ENCODE data around the gene MAGI2. TPM values are rescaled to one million over a fixed set of nuclear protein-coding genes. Genes with fewer than 3 reads are reported as not detected.

Gene MAGI2
- total RNA-seq, 2 donors from 2014 or later: 10.3 to 19.2 TPM

- DNase-seq: no peak
- Mint-ChIP-seq H3K9me3 (no peaks in the 10 kb centered on the region), H3K27me3 (ENCODE audit: insufficient read depth) (peaks cover 4% of the 10 kb centered on the region), H3K36me3 (ENCODE audit: low read depth) (no peaks in the 10 kb centered on the region), H3K4me1 (no peaks in the 10 kb centered on the region), H3K27ac (no peak overlapping the region), H3K4me3 (no peak overlapping the region)
- Histone ChIP-seq H3K9me3 (ENCODE audit: control insufficient read depth, low read length) (no peaks in the 10 kb centered on the region), H3K4me1 (ENCODE audit: control insufficient read depth, insufficient read depth, low read length) (no peaks in the 10 kb centered on the region), H3K27me3 (ENCODE audit: control insufficient read depth, insufficient read depth, low read length, poor library complexity, severe bottlenecking) (no peaks in the 10 kb centered on the region), H3K4me3 (ENCODE audit: low read length) (no peak overlapping the region), H3K27ac (ENCODE audit: low read depth, low read length) (no peak overlapping the region), H3K9ac (ENCODE audit: extremely low read depth, low read length, poor library complexity, severe bottlenecking) (no peak overlapping the region), H3K36me3 (ENCODE audit: control insufficient read depth, insufficient read depth, low read length) (no peaks in the 10 kb centered on the region)
- TF ChIP-seq CTCF (conservative IDR thresholded peaks at IDR 0.05): no peak
These were observed 443.8 kb downstream of the MAGI2 start for GRCh38 chr7:79009647-79010046.

- H3K4me1 ChIP-seq (ENCODE audit: control insufficient read depth, insufficient read depth, low read length): no peaks in the 10 kb centered on the region
- no peak overlapping the region for H3K4me3 Mint-ChIP-seq
- no peaks in the 10 kb centered on the region for H3K36me3 ChIP-seq (ENCODE audit: control insufficient read depth, insufficient read depth, low read length)
- DNase-seq: no peak
- H3K27me3 Mint-ChIP-seq (ENCODE audit: insufficient read depth): peaks cover 4% of the 10 kb centered on the region
- WGBS, 2 experiments (ENCODE audit: insufficient coverage in 1 of 2, insufficient read length in 1 of 2): 78 to 80% methylated on average over 1 of the region's 1 CpG
- H3K4me1 Mint-ChIP-seq: no peaks in the 10 kb centered on the region
- H3K27me3 ChIP-seq (ENCODE audit: control insufficient read depth, insufficient read depth, low read length, poor library complexity, severe bottlenecking): no peaks in the 10 kb centered on the region
- no peak overlapping the region for H3K9ac ChIP-seq (ENCODE audit: extremely low read depth, low read length, poor library complexity, severe bottlenecking)
- no peak for TF ChIP-seq CTCF (conservative IDR thresholded peaks at IDR 0.05)
- no peak overlapping the region for H3K27ac Mint-ChIP-seq
- no peak overlapping the region for H3K27ac ChIP-seq (ENCODE audit: low read depth, low read length)
- no peaks in the 10 kb centered on the region for H3K9me3 ChIP-seq (ENCODE audit: control insufficient read depth, low read length)
- H3K9me3 Mint-ChIP-seq: no peaks in the 10 kb centered on the region
- no peaks in the 10 kb centered on the region for H3K36me3 Mint-ChIP-seq (ENCODE audit: low read depth)
- H3K4me3 ChIP-seq (ENCODE audit: low read length): no peak overlapping the region
These were observed 444.7 kb downstream of the MAGI2 start for GRCh38 chr7:79008786-79009185.

GRCh38 chr7:78996013-78996412 is 457.5 kb downstream of the MAGI2 start:
- no peak overlapping the region for H3K27ac ChIP-seq (ENCODE audit: low read depth, low read length)
- no peaks in the 10 kb centered on the region for H3K9me3 Mint-ChIP-seq
- no peaks in the 10 kb centered on the region for H3K27me3 Mint-ChIP-seq (ENCODE audit: insufficient read depth)
- TF ChIP-seq CTCF (conservative IDR thresholded peaks at IDR 0.05): no peak
- H3K9ac ChIP-seq (ENCODE audit: extremely low read depth, low read length, poor library complexity, severe bottlenecking): no peak overlapping the region
- no peak overlapping the region for H3K27ac Mint-ChIP-seq
- no peak overlapping the region for H3K4me3 ChIP-seq (ENCODE audit: low read length)
- no peak overlapping the region for H3K4me3 Mint-ChIP-seq
- no peaks in the 10 kb centered on the region for H3K36me3 Mint-ChIP-seq (ENCODE audit: low read depth)
- no peaks in the 10 kb centered on the region for H3K36me3 ChIP-seq (ENCODE audit: control insufficient read depth, insufficient read depth, low read length)
- H3K9me3 ChIP-seq (ENCODE audit: control insufficient read depth, low read length): no peaks in the 10 kb centered on the region
- H3K27me3 ChIP-seq (ENCODE audit: control insufficient read depth, insufficient read depth, low read length, poor library complexity, severe bottlenecking): no peaks in the 10 kb centered on the region
- no peak for DNase-seq
- peaks cover 5% of the 10 kb centered on the region for H3K4me1 Mint-ChIP-seq
- H3K4me1 ChIP-seq (ENCODE audit: control insufficient read depth, insufficient read depth, low read length): no peaks in the 10 kb centered on the region
